ENCODE measurements around the gene RCL1. TPM values are rescaled to one million over a fixed set of nuclear protein-coding genes. Genes with fewer than 3 reads are reported as not detected.

The RCL1 gene
- total RNA-seq: 11.4 and 12.9 TPM in 2 replicates

GRCh38 chr9:4792572-4793458, at the start of gene RCL1:
Gene RCL1, plus strand, starts transcription at chr9:4792944. Its CDS starts 148 bp downstream, at chr9:4793092.

Other genes with a start within 250 kb of the RCL1 start
- gene PLPP6, start 130.7 kb upstream of the RCL1 start, total RNA-seq: 6.4 and 7.3 TPM in 2 replicates
- gene SPATA6L, start 126.5 kb upstream of the RCL1 start, total RNA-seq: under 0.01 and 0.89 TPM in 2 replicates
- gene CDC37L1, start 113.4 kb upstream of the RCL1 start, total RNA-seq: 10.4 and 10.9 TPM in 2 replicates
- gene AK3, start 51.7 kb upstream of the RCL1 start, total RNA-seq: 38.8 and 44.2 TPM in 2 replicates
- 3.4 and 4.2 TPM in 2 replicates for gene JAK2, start 192.3 kb downstream of the RCL1 start, total RNA-seq

All from bronchus fibroblast of lung (primary cell).